Activated T-cell treated with anti-CD3 and anti-CD28 coated beads, Interleukin-2, amount 50 U/mL, for 72 hours (primary cell): Measurements from ENCODE around the gene ABR. TPM values are rescaled to one million over a fixed set of nuclear protein-coding genes. Genes with fewer than 3 reads are reported as not detected.

ENCODE experiments used
- ATAC-seq, 2 donors: fragments of 150-1000 bp; cut with Tn5 transposase; replicated peaks in 1 of 2; 2 replicates each; pipeline ENCODE4 v1.10.0; 2021; ENCODE audit warnings: moderate library complexity in 2 of 2, mild to moderate bottlenecking in 1 of 2
- DNase-seq, 2 donors: peaks; one replicate each; pipeline ENCODE4 v3.0.0; 2021 to 2022; ENCODE audit warnings: mixed read lengths in 1 of 2
- H3K27ac Mint-ChIP-seq: one replicate; pipeline ENCODE4 v1.8.0; 2022; ENCODE audit warnings: mild to moderate bottlenecking, moderate library complexity, mixed read lengths
- H3K27me3 Mint-ChIP-seq: one replicate; pipeline ENCODE4 v1.8.0; 2022; ENCODE audit warnings: low read depth, mixed read lengths
- H3K36me3 Mint-ChIP-seq, 2 donors: one replicate each; pipeline ENCODE4 v1.8.0; 2022; ENCODE audit warnings: mixed read lengths in 2 of 2, mild to moderate bottlenecking in 1 of 2; ENCODE audit not compliant: insufficient read depth in 2 of 2
- H3K4me1 Mint-ChIP-seq: one replicate; pipeline ENCODE4 v1.8.0; 2022; ENCODE audit warnings: low read depth, mixed read lengths
- H3K4me3 Mint-ChIP-seq, 2 donors: one replicate each; pipeline ENCODE4 v1.8.0; 2022; ENCODE audit warnings: mild to moderate bottlenecking in 2 of 2, mixed read lengths in 2 of 2, moderate library complexity in 2 of 2
- H3K9me3 Mint-ChIP-seq, 2 donors: one replicate each; pipeline ENCODE4 v1.8.0; 2022; ENCODE audit warnings: mixed read lengths in 2 of 2
- total RNA-seq, 2 donors: library from RNA; stranded (reverse); gene quantifications; one replicate each; pipeline ENCODE4 v1.2.3, GENCODE V29; 2022

ABR gene
- total RNA-seq, 2 donors from 2014 or later: 65.8 to 70.8 TPM

GRCh38 chr17:1060991-1061390 lies 118.8 kb downstream of the ABR start:
- ATAC-seq: peak; percentile 86 to 95
- H3K36me3 Mint-ChIP-seq: peaks cover 8 to 14% of the 10 kb centered on the region in 2 donors
- no peak overlapping the region for H3K27ac Mint-ChIP-seq

GRCh38 chr17:1059131-1059795 lies 120.5 kb downstream of the ABR start:
- no peak for DNase-seq
- Mint-ChIP-seq H3K9me3 (peaks cover 0 to 2% of the 10 kb centered on the region in 2 donors), H3K36me3 (peaks cover 8% of the 10 kb centered on the region in 2 donors), H3K4me3 (no peak overlapping the region), H3K27me3 (no peaks in the 10 kb centered on the region), H3K4me1 (no peaks in the 10 kb centered on the region), H3K27ac (no peak overlapping the region)
- ATAC-seq: no peak

More at GRCh38 chr17:1060991-1061390, 118.8 kb downstream of the ABR start:
- Mint-ChIP-seq H3K4me3 (no peak overlapping the region), H3K4me1 (no peaks in the 10 kb centered on the region), H3K9me3 (peaks cover 0 to 2% of the 10 kb centered on the region in 2 donors), H3K27me3 (no peaks in the 10 kb centered on the region)
- DNase-seq: peak; percentile 51 to 57

- Mint-ChIP-seq H3K4me3 (no peak overlapping the region), H3K27me3 (no peaks in the 10 kb centered on the region), H3K4me1 (no peaks in the 10 kb centered on the region), H3K9me3 (peaks cover 0 to 2% of the 10 kb centered on the region in 2 donors), H3K36me3 (peaks cover 8% of the 10 kb centered on the region in 2 donors), H3K27ac (no peak overlapping the region)
- DNase-seq: peak; percentile 61 to 66
- no peak for ATAC-seq
These were observed 121.2 kb downstream of the ABR start for GRCh38 chr17:1058423-1059130.

- Mint-ChIP-seq H3K4me3 (no peak overlapping the region), H3K9me3 (no peaks in the 10 kb centered on the region), H3K4me1 (no peaks in the 10 kb centered on the region), H3K27me3 (no peaks in the 10 kb centered on the region), H3K27ac (no peak overlapping the region), H3K36me3 (peaks cover 5 to 8% of the 10 kb centered on the region in 2 donors)
- ATAC-seq (no peak), DNase-seq (no peak)
These were observed 123.0 kb downstream of the ABR start for GRCh38 chr17:1056761-1057160.

DNA sequence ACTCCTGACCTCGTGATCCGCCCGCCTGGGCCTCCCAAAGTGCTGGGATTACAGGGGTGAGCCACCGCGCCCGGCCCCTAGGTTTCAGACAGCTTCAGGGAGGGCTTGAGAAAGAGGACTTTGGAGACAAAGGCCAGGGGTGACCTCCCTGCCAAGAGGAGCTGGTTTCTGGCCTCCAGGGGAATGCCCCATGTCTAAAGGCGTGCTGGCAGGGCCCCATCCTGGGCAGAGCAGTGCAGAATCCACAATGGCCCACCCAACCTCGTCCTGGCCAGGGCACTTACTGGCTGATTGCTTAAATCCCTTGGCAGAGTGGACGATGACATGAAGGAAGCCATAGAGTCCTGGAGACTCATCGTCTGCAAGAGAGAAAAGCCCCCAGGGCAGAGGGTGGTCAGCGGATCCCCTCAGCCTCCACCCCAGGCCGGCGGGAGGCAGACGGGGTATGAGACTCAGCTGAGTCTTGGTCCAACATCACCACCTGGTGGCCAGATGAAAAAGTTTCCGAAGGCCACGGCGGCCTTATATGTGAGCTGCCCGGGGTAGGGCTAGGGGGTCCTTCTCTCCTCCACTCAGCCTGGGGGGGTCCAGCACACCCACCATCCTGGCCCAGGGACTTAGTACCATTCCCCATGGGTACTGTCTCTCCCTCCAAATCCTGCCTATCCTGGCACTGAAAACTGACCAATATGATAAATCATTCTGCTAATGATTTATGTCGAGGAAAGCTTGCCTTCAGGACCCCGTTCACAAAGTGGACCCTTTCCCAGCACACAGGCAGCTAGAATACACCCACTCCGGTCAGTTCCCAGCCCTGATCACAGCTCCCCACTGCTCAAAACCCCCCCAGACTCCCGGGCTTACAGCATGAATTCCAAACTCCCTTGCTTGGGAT lies 123.8 kb downstream of the ABR start:
- peaks cover 5 to 8% of the 10 kb centered on the region in 2 donors for H3K36me3 Mint-ChIP-seq
- H3K4me1 Mint-ChIP-seq: no peaks in the 10 kb centered on the region
- DNase-seq: peak; percentile 39 to 52
- H3K27ac Mint-ChIP-seq: no peak overlapping the region
- H3K27me3 Mint-ChIP-seq: no peaks in the 10 kb centered on the region
- peak; percentile 38 to 53 for ATAC-seq
- H3K4me3 Mint-ChIP-seq: no peak overlapping the region
- no peaks in the 10 kb centered on the region for H3K9me3 Mint-ChIP-seq

DNA sequence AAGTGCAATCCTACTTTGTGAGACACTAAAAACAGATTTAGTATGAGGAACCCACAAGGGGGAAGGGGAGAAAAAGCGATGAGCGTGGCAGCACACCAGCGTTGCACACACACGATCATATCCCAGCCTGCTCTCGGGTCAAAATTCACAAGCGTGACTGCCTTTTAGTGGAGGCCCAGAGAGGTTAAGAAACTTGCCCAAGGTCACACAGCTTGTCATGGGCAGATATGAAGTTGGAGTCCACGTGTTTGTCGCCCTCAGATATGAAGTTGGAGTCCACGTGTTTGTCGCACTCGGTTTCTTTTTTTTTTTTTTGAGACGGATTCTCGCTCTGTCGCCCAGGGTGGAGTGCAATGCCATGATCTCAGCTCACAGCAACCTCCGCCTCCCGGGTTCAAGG lies 124.5 kb downstream of the ABR start:
- Mint-ChIP-seq H3K9me3 (no peaks in the 10 kb centered on the region), H3K4me1 (no peaks in the 10 kb centered on the region), H3K27ac (no peak overlapping the region), H3K4me3 (no peak overlapping the region), H3K27me3 (no peaks in the 10 kb centered on the region), H3K36me3 (peaks cover 5 to 8% of the 10 kb centered on the region in 2 donors)
- DNase-seq: no peak
- ATAC-seq: no peak

DNA sequence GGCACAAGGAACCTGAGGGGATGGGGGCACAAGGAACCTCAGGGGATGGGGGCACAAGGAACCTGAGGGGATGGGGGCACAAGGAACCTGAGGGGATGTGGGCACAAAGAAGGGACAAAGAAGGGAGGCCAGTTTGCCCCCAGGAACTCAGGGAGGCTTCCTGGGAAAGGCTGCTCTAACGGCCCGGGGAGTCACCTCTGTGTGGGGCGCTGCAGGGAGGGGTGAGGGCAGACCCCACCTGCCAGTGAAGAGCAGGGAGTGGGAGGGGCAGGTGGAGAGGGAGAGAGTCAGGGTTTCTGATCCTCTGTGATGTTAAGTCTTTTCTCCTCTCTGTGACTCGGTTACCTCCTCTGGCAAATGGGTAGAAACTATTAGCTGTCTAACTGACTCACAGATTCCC lies 125.1 kb downstream of the ABR start:
- ATAC-seq (no peak), DNase-seq (no peak)
- H3K27me3 Mint-ChIP-seq: no peaks in the 10 kb centered on the region
- H3K9me3 Mint-ChIP-seq: no peaks in the 10 kb centered on the region
- H3K4me1 Mint-ChIP-seq: no peaks in the 10 kb centered on the region
- H3K4me3 Mint-ChIP-seq: no peak overlapping the region
- peaks cover 4 to 6% of the 10 kb centered on the region in 2 donors for H3K36me3 Mint-ChIP-seq
- no peak overlapping the region for H3K27ac Mint-ChIP-seq

- no peak overlapping the region for H3K4me3 Mint-ChIP-seq
- no peaks in the 10 kb centered on the region for H3K4me1 Mint-ChIP-seq
- H3K27ac Mint-ChIP-seq: no peak overlapping the region
- no peak for DNase-seq
- H3K36me3 Mint-ChIP-seq: peaks cover 3 to 5% of the 10 kb centered on the region in 2 donors
- H3K9me3 Mint-ChIP-seq: no peaks in the 10 kb centered on the region
- ATAC-seq: no peak
- H3K27me3 Mint-ChIP-seq: no peaks in the 10 kb centered on the region
These were observed 126.0 kb downstream of the ABR start for GRCh38 chr17:1053661-1054360.

DNA sequence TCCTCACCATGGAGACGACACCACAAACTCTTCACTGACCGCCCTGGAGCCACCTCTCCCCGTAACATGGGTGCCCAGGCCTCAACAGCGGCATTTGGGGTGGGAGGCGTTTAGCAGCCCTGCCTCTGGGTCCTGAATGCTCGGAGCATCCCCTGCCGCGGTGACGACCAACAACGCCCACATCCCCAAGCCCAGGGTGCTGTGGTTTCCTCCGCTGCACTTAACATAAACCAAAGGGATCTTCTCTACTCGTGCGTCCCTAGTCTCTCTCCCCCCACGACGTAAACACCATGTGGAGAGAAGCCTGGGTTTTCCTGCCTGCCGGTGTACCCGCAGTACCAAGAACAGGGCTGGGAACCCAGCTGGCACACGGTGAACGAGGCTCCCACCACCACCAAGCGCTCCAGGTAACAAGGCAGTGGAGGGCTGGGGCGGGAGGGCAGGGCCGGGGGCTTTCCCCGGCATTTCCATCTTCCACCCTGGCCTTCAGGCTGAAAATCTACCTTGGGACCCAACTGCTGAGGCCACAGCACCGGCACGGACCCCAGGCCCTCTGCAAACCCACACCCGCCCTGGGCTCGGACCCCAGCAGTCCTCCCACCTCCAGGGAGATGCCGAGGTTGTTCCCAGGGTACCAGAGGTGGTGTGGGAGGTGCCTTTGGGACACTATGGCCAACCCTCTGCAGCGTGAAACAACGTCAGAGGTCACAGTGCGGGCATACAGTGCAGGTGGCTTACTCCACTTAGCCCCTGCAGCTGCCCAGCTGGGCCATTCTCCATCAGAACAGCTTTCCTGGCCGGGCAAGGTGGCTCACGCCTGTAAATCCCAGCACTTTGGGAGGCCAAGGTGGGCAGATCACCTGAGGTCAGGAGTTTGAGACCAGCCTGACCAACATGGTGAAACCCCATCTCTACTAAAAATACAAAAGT lies 128.5 kb downstream of the ABR start:
- Mint-ChIP-seq H3K4me1 (no peaks in the 10 kb centered on the region), H3K27me3 (no peaks in the 10 kb centered on the region), H3K9me3 (no peaks in the 10 kb centered on the region), H3K27ac (no peak overlapping the region), H3K4me3 (no peak overlapping the region), H3K36me3 (peaks cover 0 to 2% of the 10 kb centered on the region in 2 donors)
- ATAC-seq: no peak
- no peak for DNase-seq

DNA sequence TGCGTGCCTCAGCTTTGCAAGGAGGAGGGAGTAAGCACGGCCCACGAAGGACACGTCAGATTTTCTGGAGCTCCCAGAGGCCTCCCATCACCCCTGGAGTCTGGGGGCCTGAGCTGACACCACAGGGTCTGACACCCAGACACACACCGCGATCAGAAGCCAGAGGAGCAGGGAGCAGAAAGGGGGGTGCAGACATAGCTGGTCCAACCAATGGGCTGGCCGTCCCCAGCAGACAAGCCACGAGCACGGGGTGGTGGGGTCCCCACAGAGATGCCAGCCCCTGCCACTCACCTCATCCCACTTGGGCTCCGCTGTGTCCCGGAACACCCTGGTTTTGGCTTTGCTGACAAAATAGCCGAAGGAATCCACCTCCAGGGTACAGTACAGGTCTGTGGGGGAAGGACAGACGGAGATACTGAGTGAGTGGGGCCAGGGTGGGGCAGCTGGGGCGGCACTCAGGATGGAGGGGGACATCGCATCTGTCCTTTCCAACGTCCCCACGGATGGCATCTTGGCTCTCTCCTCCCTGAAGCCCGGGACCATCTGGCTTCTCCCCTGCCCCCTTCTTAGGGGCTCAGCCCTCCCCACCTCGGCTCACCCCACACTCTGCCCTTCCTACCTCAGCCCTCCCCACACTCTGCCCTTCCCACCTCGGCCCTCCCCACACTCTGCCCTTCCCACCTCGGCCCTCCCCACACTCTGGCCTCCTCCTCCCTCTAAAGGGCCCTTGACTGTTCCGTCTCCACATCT lies 129.4 kb downstream of the ABR start:
- peaks cover 0 to 2% of the 10 kb centered on the region in 2 donors for H3K36me3 Mint-ChIP-seq

DNA sequence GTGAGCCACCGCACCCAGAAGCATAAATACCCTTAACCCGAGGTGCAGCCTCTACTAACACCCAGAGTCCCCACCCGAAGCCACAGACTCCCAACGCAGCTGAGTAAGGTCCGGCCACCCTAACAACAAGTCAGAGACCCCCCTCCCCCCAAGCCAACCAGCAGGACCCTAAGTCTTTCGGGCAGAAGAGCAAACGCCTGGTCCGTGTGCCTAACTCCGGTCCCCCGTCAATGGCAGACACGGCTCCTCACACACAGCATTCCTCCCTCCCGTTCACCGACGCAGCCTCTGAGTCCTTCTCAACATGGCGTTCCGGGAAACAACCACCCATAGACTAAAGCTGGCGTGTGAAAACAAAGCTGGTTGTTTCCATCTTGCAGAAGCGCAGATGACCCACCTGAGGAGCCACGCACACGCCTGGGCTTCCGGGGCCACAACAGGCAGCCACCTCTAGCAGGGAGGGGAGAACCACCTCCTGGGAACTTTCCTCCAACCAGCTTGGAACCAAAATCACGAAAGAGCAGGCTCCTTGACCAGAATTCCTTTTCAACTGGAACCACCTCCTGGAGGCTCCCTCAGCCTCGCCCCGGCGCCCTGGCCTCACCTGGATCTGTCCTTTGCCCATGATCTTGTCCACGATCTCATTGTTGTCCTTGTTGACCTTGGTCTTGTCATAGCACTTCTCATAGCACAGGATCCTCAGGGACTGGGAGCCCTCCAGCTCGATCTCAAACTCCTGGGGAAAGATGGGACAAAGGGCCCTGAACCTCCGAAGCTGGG lies 130.1 kb downstream of the ABR start:
- H3K27me3 Mint-ChIP-seq: no peaks in the 10 kb centered on the region
- no peak overlapping the region for H3K4me3 Mint-ChIP-seq
- H3K27ac Mint-ChIP-seq: no peak overlapping the region
- H3K36me3 Mint-ChIP-seq: peaks cover 0 to 2% of the 10 kb centered on the region in 2 donors
- H3K4me1 Mint-ChIP-seq: no peaks in the 10 kb centered on the region
- no peak for DNase-seq
- no peaks in the 10 kb centered on the region for H3K9me3 Mint-ChIP-seq
- ATAC-seq: no peak

More for the DNA sequence above, 129.4 kb downstream of the ABR start:
- Mint-ChIP-seq H3K27ac (no peak overlapping the region), H3K27me3 (no peaks in the 10 kb centered on the region), H3K9me3 (no peaks in the 10 kb centered on the region), H3K4me1 (no peaks in the 10 kb centered on the region), H3K4me3 (no peak overlapping the region)
- ATAC-seq: no peak
- no peak for DNase-seq
